HG02759 (cell line): Measurements from ENCODE around the gene GAS7.

Source experiments
- ATAC-seq: cut with Tn5 transposase; IDR thresholded peaks from one replicate; pipeline ENCODE4 v1.9.1; 2021; ENCODE audit warnings: mild to moderate bottlenecking, moderate library complexity; ENCODE audit not compliant: unreplicated experiment

The GAS7 gene

DNA sequence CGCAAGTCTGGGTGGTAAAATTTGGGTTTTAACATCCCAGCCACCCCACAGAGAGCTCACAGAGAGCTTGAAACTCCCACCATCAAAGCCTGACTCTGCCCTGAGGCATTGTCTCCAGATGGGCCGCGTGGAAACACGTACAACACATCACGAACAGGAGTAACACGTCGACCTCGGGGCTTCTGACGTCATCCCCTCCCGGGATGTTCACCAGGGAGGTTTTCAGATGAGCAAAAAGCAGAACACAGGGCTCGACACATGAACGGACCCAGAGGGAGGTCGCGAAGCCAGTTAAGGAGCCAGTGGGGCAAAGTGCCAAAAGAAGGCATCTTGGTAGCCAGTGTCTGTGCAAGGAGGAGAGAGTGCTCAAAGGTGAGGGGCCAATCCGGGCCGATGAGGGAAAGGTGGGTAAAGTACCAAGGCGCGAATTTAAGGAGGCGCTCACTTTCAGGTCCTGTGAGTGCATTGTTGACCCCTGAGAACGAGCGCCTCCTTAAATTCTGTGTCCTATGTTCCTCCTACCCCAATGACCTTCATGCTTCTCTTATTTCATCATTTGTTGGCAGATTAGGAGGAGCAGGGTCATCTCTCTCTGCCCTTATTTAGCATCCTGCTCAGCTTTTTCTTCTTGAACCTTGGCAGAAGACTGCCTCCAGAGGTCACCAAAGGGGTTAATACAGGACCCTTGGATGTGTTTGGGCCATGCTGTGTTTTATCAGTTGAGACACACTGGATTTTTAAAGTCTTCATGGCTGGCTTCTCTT is 298.9 kb downstream of the GAS7 start:
- no peak for ATAC-seq

DNA sequence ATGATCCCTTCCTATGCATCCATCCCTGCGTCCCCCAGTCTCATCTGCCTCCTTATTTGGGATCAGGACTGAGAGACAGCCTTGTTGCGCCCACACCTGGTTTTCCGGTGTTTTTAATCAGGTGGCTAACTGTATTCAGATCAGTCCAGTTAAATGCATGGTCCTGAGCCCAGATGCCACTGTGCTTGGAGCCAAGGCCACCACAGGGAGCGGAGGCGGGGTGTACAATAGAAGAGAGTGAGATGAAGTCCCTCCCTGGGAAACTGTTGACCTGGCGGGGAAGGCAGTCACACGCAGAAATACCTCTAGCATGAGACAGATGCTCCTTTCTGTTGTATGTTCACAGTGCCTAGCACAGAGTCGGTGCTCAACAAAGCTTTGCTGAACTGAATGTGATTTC is 299.6 kb downstream of the GAS7 start:
- ATAC-seq: no peak

DNA sequence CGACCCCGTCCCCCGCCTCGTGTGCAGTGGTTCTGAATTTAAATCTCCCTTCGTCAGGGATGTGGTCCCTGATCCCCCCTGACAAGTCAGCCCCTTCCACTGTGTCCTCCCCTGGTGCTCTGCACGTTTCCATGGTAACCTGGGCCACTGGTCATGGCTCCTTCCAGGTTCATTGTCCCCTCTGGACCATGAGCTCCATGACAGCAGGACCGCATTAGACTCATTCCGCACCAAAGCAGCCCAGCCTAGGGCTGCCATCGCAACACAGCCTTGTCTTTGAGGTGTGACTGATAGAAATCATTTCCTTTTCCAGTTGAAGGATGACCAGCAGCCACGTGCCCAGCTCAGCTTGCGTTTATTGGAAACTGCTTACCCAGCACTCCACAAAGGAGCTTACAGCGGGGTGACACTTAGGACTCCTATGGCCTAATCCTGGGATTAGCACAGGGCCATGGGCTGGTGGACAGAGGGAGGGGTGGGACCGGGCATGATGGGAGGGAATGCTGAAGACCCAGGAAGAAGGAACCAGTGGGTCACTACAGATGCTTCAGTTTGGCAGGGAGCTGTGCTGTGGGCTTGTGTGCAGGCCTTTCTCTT is 300.9 kb downstream of the GAS7 start:
- ATAC-seq: no peak

DNA sequence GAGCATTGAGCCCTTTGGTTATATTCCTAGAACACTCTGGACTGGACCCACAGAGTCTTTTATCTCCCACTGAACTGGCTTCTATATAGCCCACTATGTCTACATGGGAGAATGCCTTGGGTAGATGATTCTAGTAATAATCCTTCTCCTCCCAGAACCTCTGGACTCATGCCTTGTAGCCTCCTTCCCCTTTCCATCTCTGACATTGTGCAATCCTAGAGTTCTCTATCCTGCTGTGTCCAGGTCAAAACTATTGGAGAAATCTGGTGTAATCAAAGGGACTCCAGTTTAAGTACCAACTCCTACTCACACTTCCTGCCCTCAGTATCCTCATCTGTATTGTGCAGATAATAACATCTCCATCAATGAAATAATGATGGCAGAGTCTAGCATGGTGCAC is 302.5 kb downstream of the GAS7 start:
- ATAC-seq: no peak

DNA sequence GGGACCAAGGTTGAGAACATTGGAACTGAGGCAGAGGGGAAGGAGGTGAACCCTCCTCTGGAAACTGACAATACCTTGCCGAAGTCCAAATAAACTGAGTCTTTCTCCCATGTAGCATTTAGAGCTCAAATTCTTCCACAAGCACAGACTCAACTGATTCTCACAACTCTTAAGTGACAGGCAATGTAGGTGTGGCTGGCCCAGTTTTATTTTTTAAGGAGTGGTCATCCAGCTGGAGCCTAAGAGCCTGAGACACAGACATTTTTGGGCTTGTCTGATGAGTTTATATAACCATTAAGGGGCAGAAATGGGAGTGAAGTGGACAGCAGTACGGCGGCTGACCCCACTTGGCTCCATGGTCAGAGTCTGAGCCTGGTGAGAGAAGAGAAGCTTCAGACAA is 304.2 kb downstream of the GAS7 start:
- ATAC-seq: no peak

DNA sequence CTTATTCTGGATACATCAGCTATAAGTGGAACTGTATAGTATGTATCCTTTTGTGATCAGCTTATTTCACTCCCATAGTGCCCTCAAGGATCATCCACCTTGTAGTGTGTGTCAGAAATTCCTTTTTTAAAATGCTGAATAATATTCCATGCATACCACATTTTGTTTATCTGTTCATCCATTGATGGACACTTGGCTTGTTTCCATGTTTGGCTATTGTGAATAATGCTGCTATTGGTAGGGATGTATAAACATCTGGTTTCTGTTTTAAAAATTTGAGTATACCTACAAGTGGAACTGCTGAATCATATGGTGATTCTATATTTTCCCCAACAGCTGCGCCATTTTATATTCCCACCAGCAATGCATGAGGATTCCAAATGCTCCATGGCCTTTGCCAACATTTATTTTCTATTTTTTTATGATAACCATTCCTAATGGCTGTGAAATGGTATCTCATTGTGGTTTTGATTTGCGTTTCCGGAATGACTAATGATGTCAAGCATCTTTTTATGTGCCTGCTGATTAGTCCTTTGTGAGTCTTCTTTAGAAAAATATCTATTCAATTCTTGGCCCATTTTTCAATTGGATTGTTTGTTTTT is 304.9 kb downstream of the GAS7 start:
- ATAC-seq: no peak

DNA sequence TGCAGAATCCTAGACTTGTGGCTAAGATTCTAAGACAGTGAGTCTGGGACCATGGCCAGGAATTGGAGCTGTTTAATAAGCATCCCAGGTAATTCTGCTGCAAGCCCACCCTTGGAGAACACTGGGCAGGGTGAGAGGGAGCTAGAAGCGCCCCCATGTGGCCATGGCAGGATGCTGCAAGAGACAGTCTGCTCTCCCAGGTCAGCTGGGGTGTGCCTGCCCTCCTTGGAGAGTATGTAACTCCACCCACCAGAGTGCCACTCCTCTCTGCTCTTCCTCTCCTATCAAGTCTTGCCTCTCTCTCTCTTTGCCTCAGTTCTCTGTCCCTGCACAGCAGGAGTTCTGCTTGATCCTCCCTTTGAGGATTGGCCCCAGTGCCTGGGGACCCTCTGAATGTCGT is 308.3 kb downstream of the GAS7 start:
- no peak for ATAC-seq

DNA sequence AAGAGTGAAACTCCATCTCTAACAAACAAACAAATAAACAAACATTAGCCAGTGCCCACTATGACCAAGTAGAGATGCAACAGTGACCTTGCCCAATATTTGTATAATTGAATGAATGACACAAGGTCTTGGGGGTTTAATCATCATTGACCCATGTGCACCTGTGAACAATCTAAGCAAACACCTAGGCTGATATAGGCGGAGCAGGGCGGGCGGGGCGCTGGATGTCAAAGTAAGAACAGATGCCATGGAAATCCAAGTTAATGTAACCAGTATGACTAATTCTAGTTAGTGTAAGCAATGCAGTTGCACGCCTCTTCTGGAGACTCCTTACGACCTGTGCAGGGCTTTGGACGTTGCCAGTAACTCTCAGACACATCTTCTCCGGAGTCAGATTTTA is 310.9 kb downstream of the GAS7 start:
- ATAC-seq: no peak

DNA sequence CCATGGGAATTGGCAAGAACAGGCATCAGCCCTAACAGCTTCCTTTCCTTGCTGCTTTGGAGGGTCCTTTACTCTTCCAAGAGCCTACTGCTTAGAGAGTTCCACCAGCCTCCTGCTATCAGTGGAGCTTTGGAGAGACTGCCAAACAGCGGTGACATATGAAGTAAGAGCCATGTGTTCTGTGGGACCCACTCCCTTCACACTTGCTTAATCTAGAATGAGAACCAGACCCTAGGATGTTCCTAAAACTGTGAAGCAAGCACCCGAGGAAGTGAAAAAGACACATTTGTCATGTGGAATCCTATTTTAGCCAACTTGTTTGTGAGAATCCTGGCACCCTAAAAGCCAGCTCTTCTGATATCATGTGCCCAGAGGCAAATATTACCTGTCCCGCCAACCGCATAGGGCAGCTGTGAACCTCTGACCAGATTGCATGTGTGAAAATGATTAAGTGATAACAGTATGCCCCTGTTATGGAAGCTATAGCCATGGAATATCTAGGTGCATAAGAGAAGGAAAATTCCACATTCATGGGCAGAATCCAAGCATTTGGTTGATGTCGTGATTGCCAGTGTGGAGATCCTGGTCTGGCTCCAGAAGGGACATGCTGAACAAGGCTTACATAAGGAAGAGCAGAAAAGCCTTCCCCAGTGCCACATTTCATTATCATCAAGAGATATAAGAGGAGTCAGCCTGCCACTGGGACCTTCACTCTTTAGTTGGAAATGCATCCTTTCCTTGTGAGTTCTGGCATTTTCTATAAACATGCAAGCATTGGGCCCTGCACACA is 312.1 kb downstream of the GAS7 start:
- ATAC-seq: no peak

DNA sequence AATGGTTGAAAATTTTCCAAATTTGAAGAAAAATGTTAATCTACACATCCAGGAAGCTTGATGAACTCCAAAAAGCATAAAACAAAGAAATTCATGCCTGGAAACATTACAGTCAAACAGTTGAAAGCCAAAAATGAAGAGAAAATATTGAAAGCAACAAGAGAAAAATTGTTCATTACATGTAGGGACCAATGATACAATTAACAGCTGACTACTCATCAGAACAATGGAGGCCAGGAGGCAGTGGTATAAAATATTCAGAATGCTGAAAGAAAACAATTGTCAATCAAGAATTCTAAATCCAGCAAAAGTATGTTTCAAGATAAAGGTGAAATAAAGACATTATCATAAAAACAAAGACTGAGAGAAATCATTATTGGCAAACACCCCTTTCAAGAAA is 315.0 kb downstream of the GAS7 start:
- no peak for ATAC-seq

DNA sequence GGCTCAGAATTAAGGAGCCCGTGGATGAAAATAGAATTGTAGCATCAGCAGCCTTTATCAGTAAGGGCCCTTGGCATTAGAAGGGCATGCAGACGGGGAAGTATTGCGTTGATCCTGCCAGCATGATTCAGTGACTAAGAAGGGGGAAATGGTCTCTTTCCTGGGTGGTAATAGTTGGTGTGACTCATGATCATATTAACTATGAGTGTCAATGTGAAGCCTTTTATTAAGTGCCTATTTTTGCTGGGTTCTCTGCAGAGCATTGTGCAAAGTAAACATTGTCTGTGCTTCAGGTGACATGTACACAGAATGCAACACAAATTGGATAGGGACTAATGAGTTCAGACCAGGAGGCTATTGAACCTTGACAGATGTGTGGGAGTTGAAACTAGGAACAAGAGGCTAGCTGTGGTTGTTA is 317.8 kb downstream of the GAS7 start:
- peak; percentile 50 for ATAC-seq

DNA sequence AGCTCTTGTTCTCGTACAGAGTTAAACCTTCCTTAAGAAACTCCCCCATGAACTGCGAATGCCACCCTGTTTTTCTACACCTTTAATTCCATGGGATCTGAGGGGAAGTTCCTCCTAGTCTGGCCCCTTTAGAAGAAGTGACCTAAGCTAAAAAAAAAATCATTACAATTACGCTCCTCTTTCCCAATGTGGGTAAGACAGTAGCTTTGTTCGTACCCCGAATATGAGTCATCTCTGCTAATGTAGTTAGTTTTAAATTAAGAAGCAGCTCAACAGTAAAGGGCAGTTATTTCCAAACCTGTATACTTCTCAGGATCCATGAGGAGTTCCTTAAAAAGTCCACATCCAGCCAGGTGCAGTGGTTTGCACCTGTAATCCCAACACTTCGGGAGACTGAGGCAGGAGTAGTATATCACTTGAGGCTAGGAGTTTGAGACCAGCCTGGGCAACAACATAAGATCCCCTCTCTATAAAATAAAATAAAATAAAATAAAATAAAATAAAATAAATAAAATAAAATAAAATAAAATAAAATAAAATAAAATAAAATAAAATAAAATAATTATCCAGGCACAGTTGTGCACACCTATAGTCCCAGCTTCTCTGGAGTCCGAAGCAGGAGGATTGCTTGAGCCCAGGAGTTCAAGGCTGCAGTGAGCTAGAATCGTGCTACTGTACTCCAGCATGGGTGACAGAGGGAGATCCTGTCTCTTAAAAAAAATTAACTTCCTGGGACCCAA is 319.4 kb downstream of the GAS7 start:
- ATAC-seq: no peak

DNA sequence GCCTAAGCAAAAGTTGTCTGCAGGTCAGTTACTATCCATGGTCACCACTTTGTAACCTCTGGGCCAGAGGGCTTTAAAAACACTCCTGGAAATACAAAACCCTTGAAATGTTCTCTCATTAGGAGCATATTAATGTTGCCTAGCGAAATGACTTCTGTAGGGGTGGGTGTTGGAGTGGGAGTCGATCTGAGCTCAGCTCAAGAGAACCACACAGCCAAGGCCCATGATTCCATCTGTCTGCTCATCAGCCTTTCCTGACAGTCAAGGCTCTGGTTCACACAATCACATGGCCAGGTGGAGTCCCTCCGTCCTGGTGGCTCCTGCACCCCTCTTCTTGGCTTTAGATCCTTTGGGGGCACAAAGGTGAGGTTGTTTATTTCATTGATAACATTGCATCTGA is 320.1 kb downstream of the GAS7 start:
- no peak for ATAC-seq

DNA sequence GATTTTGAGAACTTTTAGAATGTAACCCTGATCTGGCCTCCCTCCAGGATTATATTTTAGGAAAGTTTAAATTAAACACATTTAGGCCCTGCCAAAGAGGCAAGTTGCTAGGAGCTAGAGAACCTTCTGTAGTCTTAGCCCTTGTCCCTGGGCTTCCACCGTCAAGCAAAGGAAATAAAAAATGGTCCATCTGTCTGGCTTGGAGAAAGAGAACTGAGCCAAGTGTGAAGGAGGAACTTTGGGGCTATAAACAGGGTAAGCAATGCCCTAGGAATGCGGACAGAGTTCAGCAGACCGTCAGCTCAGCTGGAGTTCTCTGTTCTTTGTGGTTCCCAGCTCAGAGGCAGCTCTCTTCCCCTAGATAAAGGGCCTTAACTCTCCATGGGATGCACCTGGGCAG is 323.0 kb downstream of the GAS7 start:
- ATAC-seq: no peak

DNA sequence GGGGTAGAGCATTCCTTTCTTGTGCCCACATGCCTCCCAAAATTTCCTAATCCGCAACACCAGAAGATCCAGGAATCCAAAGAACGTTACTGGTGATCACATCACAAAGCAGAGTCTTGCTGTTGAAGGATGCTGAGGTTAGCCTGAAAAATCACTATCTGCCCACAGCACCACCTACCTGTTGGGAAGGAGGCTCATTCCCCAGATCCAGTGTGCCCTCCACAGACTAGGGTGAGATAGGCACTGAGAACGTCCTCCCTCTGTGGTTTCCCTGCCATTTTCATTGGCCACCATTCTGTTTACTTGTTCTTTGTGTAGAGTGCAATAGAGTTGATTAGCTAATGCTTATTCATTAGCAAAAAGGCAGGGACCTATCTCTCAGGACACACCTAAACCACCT is 323.7 kb downstream of the GAS7 start:
- no peak for ATAC-seq

DNA sequence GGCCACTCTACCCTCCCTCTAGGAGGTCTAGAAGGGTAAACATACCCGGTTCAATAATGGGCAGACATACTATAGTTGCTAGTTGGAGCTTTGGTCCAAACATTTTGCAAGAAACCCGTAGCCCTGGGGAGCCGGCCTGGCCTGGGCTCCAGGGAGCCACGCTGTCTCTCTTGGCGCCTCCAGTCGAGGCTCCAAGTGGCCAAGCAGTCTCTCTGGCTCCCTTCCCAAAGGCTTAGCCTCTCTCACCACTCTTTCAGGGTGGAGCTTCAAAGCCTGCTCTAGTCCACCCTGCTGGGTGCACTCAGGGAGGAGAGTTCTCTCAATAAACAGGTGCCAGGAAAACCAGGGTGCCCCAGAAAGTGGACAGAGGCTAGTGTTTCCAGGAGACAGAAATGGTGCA is 325.6 kb downstream of the GAS7 start:
- ATAC-seq: no peak

DNA sequence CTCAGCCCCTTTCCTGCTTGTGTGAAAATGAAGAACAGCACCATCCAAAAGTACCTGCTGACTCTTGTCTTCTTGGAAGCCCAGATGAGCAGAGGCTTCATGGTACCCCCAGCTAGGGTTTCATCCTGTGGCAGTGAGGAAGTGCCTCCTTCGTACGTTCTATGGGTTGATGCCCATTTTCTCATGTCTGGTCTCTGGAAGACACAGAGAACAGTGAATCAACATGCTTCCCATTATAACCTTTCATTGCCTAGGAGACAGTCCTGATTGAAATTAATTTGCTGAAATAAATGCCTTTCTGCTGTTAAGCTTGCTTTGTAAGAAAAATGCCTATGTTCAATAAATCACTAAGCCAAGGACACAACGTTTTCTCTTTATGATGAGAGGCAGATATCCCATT is 329.9 kb downstream of the GAS7 start:
- ATAC-seq: no peak

DNA sequence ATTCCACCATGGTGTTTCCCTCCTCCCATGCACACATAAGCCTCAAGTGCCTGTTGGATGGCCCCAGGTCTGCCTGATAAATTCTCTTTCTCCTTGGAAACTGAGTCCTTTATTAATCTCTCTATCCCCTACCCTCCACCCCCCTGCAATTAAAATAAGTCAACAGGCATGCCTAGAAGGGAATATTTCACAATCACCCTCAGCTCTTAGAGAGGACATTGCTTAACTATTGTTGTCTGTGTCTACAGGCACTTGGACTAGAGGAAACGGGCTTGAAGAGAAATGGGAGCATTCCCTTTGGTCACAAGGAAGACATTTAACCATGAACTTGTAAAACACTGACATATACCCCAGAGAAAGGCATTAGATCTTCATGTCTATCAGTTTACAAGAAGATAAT is 332.8 kb downstream of the GAS7 start:
- ATAC-seq: no peak

DNA sequence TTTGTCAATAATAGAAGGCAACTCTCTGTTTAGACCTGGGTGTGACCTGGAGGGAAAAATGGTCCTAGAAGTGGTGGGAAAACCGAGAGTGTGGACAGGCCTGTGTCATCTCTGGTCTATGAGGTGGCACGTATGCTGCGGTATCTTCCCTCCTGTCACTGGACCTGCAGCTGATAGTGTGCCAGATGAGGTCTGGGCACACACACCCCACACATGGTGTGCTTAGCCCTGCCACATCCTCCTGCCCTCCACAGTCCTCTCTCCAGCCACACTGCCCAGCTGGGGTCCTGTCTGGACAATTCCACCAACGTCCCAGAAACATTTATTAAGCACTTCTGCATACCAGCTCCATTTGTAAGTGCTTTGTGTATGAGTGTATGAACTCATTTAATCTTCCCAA is 335.5 kb downstream of the GAS7 start:
- no peak for ATAC-seq

DNA sequence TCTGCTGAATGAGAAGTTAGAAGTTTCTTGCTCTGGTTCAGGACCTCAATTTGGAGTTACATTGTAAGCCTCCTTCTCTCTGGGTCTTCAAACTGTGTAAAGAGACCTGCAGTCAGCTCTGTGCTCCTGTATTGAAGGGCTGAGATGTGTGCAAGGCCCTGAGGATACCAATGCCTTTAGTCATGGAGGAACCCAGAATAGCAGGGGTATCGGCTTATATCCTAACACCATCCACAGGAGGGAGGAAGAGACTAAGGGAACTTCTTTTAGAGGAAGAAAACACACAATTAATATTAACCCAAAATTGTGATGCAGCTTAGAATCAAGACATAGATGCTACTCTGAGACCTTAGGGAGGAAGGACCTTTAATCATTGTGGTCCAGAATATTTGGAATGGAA is 336.2 kb downstream of the GAS7 start:
- ATAC-seq: no peak

DNA sequence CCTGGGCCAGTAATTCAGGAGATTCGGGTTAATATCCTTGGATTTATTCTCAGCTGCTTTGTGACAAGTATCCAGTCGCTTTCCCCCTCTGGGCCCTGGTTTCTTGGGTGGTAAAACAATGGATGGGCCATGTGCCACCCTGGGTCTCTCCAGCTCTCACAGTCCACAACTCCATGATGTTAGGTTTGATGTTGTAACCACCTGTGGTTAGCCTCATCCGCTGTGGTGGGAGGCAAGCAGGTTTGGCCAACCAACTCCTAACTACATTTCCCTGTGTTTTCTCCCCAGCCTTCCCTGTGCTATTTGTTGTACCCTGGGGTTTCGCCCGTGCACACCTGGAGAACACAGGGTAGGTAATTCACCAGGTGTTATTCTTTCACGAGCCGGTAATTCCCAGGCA is 337.6 kb downstream of the GAS7 start:
- no peak for ATAC-seq
